Endothelial cell of umbilical vein (primary cell): Measurements from ENCODE around the gene OR51V1. TPM values are rescaled to one million over a fixed set of nuclear protein-coding genes. Genes with fewer than 3 reads are reported as not detected.

Experiments used
- BruUV-seq: library from RNA; stranded (reverse); fragments of 400-500 nt; replicated peaks from 2 replicates; lab custom pipeline; 2021; lab: Mats Ljungman, UMichigan
- CTCF ChIA-PET: fragments of 300-600, 350-600 bp; sonication (Branson Sonifier 250); formaldehyde crosslinking; loops from one replicate; lab custom pipeline; 2021; ENCODE audit warnings: antibody characterized with exemption, inconsistent platforms; lab: Charles Lee
- POLR2A ChIA-PET: fragments of 300-600, 350-600 bp; sonication (Branson Sonifier 250); formaldehyde crosslinking; loops from one replicate; lab custom pipeline; 2021; ENCODE audit warnings: antibody characterized with exemption, inconsistent platforms; lab: Charles Lee
- DNase-seq: peaks from one replicate; pipeline ENCODE4 v3.0.0-alpha.2; 2011; ENCODE audit warnings: low read depth, low spot score
- FAIRE-seq: peaks from 2 replicates; lab custom pipeline; 2011; peaks lifted over from hg19 to GRCh38; lab: Jason Lieb, UNC
- H2AFZ ChIP-seq: 2 replicates; pipeline ENCODE4 v1.6.0; 2012; ENCODE audit warnings: low read depth, low read length, control low read depth, inconsistent platforms
- H3K27ac ChIP-seq: 2 replicates; pipeline ENCODE4 v1.5.1; 2011; ENCODE audit warnings: low read depth, mild to moderate bottlenecking, control low read depth, low read length, moderate library complexity; ENCODE audit not compliant: insufficient read depth
- H3K27me3 ChIP-seq, 2 experiments: 2 replicates each; pipeline versions ENCODE4 v1.6.0 to v1.6.1; 2011; ENCODE audit warnings: low read length in 2 of 2, mixed read lengths in 1 of 2; ENCODE audit not compliant: control insufficient read depth in 2 of 2, insufficient read depth in 2 of 2
- H3K36me3 ChIP-seq, 2 experiments: 2 replicates in 1 of 2; 3 replicates in 1 of 2; pipeline ENCODE4 v1.5.1; 2011; ENCODE audit warnings: low read length in 2 of 2, mild to moderate bottlenecking in 1 of 2, moderate library complexity in 1 of 2; ENCODE audit not compliant: control insufficient read depth in 2 of 2, insufficient read depth in 2 of 2; ENCODE audit errors: extremely low read depth in 1 of 2
- H3K4me1 ChIP-seq: 3 replicates; pipeline ENCODE4 v1.5.1; 2011; ENCODE audit warnings: mild to moderate bottlenecking, low read length; ENCODE audit not compliant: control insufficient read depth, insufficient read depth; ENCODE audit errors: extremely low read depth
- H3K4me2 ChIP-seq: 2 replicates; pipeline ENCODE4 v1.6.1; 2011; ENCODE audit warnings: low read length, control low read depth, mixed read lengths; ENCODE audit not compliant: insufficient read depth
- H3K4me3 ChIP-seq, 3 experiments: fragments of 200-600 bp in 1 of 3; sonication (generic), shearing (Covaris generic) in 1 of 3; replicated peaks in 1 of 3; 2 replicates each; pipeline ENCODE4 v1.5.1; 2011 to 2016; ENCODE audit warnings: control low read depth in 3 of 3, low read length in 3 of 3, mild to moderate bottlenecking in 2 of 3, inconsistent platforms in 1 of 3, low read depth in 1 of 3, moderate library complexity in 1 of 3; ENCODE audit not compliant: insufficient read depth in 1 of 3
- H3K79me2 ChIP-seq: 2 replicates; pipeline ENCODE4 v1.6.0; 2012; ENCODE audit warnings: low read length, inconsistent platforms; ENCODE audit not compliant: control insufficient read depth, insufficient read depth
- H3K9ac ChIP-seq: replicated peaks from 2 replicates; pipeline ENCODE3; 2011; ENCODE audit warnings: low read length, control low read depth; ENCODE audit not compliant: insufficient read depth; ENCODE audit errors: extremely low read depth
- H3K9me1 ChIP-seq: replicated peaks from 3 replicates; pipeline ENCODE4 v1.6.0; 2011; ENCODE audit warnings: mild to moderate bottlenecking, low read length; ENCODE audit not compliant: control insufficient read depth, insufficient read depth; ENCODE audit errors: extremely low read depth
- H3K9me3 ChIP-seq: replicated peaks from 2 replicates; pipeline ENCODE4 v1.5.1; 2012; ENCODE audit warnings: low read length, inconsistent platforms; ENCODE audit not compliant: control insufficient read depth, insufficient read depth
- H4K20me1 ChIP-seq: replicated peaks from 2 replicates; pipeline ENCODE3; 2011; ENCODE audit warnings: mild to moderate bottlenecking, low read length; ENCODE audit not compliant: control insufficient read depth, insufficient read depth; ENCODE audit errors: extremely low read depth
- EZH2 ChIP-seq: IDR thresholded peaks from 2 replicates; pipeline ENCODE4 v1.6.1; 2012; ENCODE audit warnings: borderline replicate concordance, low read depth, mild to moderate bottlenecking, moderate library complexity, low read length, inconsistent platforms; ENCODE audit not compliant: severe bottlenecking
- GATA2 ChIP-seq: IDR thresholded peaks from 2 replicates; pipeline ENCODE4 v1.7.0; 2011; ENCODE audit warnings: low read depth, mild to moderate bottlenecking, moderate library complexity, mixed read lengths, low read length; ENCODE audit not compliant: insufficient read length, insufficient read depth
- JUN ChIP-seq: IDR thresholded peaks from 2 replicates; pipeline ENCODE4 v1.6.1; 2011; ENCODE audit warnings: borderline replicate concordance, low read depth; ENCODE audit not compliant: insufficient read length, insufficient read depth
- POLR2A ChIP-seq: IDR thresholded peaks from 2 replicates; pipeline ENCODE4 v1.6.1; 2012; ENCODE audit warnings: low read depth, mild to moderate bottlenecking, control low read depth, low read length
- POLR2AphosphoS5 ChIP-seq: IDR thresholded peaks from 2 replicates; pipeline ENCODE4 v1.6.1; 2012; ENCODE audit warnings: low read depth, mild to moderate bottlenecking, control low read depth, low read length, moderate library complexity; ENCODE audit not compliant: insufficient read depth
- dilution Hi-C: fragments of 300-500 bp; cut with MboI; formaldehyde crosslinking; loops from one replicate; pipeline ENCODE4 v1.15.0; 2019; ENCODE audit warnings: low sequenced_read_pairs; ENCODE audit not compliant: extremely low pct_ligation_motif_present
- intact Hi-C: fragments of 100-400 bp; cut with micrococcal nuclease; formaldehyde crosslinking; loops from one replicate; pipeline ENCODE4 v1.10.0; 2022
- polyA plus RNA-seq, 4 experiments: library from polyadenylated mRNA; depleted of rRNA in 3 of 4; stranded (reverse) in 3 of 4; unstranded in 1 of 4; fragments of >200 nt; gene quantifications; 2 replicates each; pipeline versions ENCODE4 v1.2.1 to v1.2.3, GENCODE V29; 2011 to 2012; ENCODE audit warnings: missing spikeins in 1 of 4
- total RNA-seq: library from RNA; stranded (reverse); gene quantifications from 2 replicates; pipeline ENCODE4 v1.2.3, GENCODE V29; 2021
- TF ChIP-seq, protein P1 (sequence below), 2 donors: IDR thresholded peaks; 1 replicate in 1 of 2; 2 replicates in 1 of 2; pipeline ENCODE4 v1.5.1; 2011; ENCODE audit warnings: low read length in 2 of 2, mild to moderate bottlenecking in 2 of 2, moderate library complexity in 2 of 2, control low read depth in 1 of 2, inconsistent platforms in 1 of 2, low read depth in 1 of 2; ENCODE audit not compliant: insufficient read depth in 1 of 2; ENCODE audit errors: extremely low read depth in 1 of 2

Gene OR51V1
- total and polyA plus RNA-seq, 2 donors (not counting 3 experiments of a cell fraction or from before 2014, with no cell fraction given), result not detected

DNA sequence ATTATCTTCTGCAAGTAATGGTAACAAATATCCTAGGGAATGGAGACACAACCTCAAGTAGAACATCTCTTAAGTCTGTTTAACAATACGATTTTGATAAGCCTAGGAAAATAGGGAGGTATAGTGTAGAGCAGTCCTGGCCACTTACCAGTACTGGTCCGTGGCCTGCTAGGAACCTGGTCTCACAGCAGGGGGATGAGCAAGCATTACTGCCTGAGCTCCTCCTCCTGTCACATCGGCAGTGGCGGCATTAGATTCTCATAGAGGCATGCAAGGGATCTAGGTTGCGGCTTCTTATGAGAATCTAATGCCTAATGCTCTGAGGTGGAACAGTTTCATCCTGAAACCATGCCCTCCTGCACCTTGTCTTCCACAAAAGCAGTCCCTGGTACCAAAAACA is 4.4 kb downstream of the OR51V1 start:
- TF ChIP-seq EZH2 (no peak), POLR2AphosphoS5 (no peak), POLR2A (no peak), JUN (no peak), GATA2 (no peak)
- TF ChIP-seq, protein P1, sequence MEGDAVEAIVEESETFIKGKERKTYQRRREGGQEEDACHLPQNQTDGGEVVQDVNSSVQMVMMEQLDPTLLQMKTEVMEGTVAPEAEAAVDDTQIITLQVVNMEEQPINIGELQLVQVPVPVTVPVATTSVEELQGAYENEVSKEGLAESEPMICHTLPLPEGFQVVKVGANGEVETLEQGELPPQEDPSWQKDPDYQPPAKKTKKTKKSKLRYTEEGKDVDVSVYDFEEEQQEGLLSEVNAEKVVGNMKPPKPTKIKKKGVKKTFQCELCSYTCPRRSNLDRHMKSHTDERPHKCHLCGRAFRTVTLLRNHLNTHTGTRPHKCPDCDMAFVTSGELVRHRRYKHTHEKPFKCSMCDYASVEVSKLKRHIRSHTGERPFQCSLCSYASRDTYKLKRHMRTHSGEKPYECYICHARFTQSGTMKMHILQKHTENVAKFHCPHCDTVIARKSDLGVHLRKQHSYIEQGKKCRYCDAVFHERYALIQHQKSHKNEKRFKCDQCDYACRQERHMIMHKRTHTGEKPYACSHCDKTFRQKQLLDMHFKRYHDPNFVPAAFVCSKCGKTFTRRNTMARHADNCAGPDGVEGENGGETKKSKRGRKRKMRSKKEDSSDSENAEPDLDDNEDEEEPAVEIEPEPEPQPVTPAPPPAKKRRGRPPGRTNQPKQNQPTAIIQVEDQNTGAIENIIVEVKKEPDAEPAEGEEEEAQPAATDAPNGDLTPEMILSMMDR (IDR thresholded peaks at IDR 0.05; ENCODE audit: extremely low read depth in 1 of 2, insufficient read depth in 1 of 2, low read depth in 1 of 2, low read length in 2 of 2), result no peak
- dilution Hi-C loops, result no loop called here
- Histone ChIP-seq H3K9me3 (no peaks in the 10 kb centered on the region), H3K4me1 (no peaks in the 10 kb centered on the region), H3K27me3 (peaks cover 0 to 2% of the 10 kb centered on the region in 2 experiments), H3K4me2 (no peak overlapping the region), H3K9me1 (no peaks in the 10 kb centered on the region), H3K79me2 (no peaks in the 10 kb centered on the region), H3K9ac (no peak overlapping the region), H2AFZ (no peak overlapping the region), H3K36me3 (no peaks in the 10 kb centered on the region), H4K20me1 (no peaks in the 10 kb centered on the region), H3K4me3 (no peak overlapping the region), H3K27ac (no peak overlapping the region)
- POLR2A ChIA-PET, result no interaction called here
- FAIRE-seq (no peak), DNase-seq (no peak)
- BruUV-seq, result no TSS peak
- CTCF ChIA-PET, result no interaction called here
- intact Hi-C loops, result no loop called here

DNA sequence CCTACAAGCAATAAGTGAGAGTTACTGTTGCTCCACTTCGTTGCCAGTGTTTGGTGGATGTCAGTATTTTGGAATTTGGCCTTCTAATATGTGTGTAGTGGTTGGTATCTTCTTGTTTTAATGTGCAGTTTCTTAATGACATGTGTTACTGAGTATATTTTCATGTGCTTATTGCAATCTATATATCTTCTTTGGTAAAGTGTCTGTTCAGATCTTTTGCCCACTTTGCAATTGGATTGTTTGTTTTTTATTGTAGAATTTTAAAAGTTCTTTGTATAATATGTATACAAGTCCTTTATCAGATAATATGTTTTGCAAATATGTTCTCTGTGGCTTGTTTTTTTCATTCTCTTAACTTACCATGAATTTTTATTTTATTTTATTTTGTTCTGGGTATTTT is 7.7 kb downstream of the OR51V1 start:
- Histone ChIP-seq H3K4me1 (no peaks in the 10 kb centered on the region), H3K4me2 (no peak overlapping the region), H3K9me1 (no peaks in the 10 kb centered on the region), H3K79me2 (no peaks in the 10 kb centered on the region), H3K27ac (no peak overlapping the region), H3K9me3 (no peaks in the 10 kb centered on the region), H2AFZ (no peak overlapping the region), H3K9ac (no peak overlapping the region), H3K4me3 (no peak overlapping the region), H3K36me3 (no peaks in the 10 kb centered on the region), H4K20me1 (no peaks in the 10 kb centered on the region), H3K27me3 (peaks cover 0 to 2% of the 10 kb centered on the region in 2 experiments)
- CTCF ChIA-PET, result no interaction called here
- no peak for TF ChIP-seq GATA2
- intact Hi-C loops, result no loop called here
- BruUV-seq, result no TSS peak
- dilution Hi-C loops, result no loop called here
- no peak for DNase-seq
- FAIRE-seq, result no peak
- POLR2A ChIA-PET, result no interaction called here
